ENCODE data around the gene SUMO4. TPM values are rescaled to one million over a fixed set of nuclear protein-coding genes. Genes with fewer than 3 reads are reported as not detected.

SUMO4 gene
- polyA plus RNA-seq, 10 donors, result 0.21 to 1.7 (median 0.43) TPM

DNA sequence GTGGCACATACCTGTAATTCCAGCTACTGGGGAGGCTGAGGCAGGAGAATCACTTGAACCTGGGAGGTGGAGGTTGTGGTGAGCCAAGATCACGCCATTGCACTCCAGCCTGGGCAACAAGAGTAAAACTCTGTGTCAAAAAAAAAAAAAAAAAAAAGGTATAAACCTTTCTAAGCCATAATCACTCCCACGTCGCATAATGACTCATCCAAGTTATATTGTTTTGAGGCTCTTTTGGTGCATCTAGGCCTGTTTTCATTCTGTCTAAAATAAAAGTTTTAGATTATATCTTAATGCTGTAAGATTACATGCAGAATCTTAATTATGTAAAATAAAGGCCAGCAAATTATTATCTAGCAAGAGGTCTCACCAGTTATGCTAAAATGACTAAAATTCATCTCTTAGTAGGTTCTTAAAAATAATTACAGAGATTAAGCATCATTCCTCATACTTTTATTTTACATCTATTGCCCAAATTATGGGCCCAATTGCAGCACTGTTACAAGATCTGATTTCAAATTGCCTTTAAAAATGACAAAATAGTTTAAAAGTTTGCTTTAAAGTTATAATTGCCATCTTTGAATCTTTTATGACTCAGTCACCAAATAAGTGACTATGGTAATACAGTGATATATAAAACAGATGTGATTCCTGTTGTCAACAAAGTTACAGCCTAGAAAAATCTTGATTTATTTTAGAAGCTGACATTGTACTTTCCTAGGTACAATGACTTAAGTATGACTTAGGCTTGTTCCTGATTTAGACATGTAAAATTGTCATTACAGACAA is 10.4 kb upstream of the SUMO4 start:
- no peak for DNase-seq

DNA sequence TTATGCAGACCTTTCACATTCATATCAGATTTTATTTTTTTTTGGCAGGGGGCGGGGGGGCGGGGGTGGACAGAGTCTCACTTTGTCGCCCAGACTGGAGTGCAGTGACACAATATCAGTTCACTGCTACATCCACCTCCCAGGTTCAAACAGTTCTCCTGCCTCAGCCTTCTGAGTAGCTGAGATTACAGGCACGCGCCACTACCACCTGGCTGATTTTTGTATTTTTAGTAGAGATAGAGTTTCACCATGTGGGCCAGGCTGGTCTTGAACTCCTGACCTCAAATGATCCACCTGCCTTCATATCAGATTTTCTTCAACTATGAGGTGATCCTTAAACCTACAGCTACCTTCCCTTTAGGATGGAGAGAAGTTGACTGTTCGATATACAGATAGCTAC is 8.0 kb upstream of the SUMO4 start:
- no peak for DNase-seq

DNA sequence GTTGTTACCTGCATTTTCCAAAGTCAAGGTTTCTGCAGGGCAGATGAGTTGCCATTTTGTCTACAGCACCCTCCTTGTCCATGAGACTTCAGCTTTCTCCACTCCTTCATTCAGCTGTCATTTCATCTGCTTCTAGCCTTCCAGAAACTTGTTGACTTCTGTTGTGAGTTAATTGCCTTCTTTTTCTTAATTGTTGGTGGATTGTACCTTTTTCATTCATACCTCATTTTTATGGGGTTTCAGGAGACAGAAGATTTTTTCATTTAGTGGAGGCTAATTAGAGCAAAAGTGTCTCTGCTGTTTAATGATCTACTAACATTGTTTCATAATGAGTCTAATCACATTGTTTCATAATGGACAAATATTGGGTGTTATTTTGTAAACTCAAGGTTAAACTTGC is 7.5 kb upstream of the SUMO4 start:
- no peak for DNase-seq

DNA sequence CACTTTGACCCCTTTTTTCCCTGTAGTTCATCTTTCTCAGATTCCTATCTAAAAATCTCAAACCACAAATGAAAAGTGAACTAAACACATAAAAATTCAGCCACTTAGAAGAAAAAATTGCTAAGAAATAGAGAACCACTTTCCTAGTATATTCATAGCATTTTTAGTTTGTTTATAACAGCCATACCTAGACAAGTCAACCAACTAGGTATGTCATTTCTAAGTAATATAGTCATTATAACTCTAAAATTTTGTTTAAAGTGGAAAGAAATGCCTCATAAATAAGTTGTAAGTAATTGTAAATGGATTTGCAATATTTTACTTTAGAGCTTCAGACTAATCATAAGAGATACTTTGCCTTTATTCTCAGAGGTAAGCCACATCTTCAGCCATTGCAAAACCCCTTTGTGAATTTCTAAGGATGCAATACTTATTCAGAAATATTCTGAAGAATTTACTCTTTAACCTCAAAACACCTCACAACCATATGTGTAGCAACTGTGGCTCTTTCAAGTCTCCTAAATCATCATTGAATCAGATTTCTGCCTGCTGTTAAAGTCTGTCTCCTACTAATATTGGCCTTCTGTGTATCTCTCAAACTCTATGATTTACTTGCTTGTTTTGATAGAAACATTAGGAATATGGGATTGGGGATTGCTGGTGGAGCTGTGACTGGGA is 6.9 kb upstream of the SUMO4 start:
- DNase-seq, result no peak

DNA sequence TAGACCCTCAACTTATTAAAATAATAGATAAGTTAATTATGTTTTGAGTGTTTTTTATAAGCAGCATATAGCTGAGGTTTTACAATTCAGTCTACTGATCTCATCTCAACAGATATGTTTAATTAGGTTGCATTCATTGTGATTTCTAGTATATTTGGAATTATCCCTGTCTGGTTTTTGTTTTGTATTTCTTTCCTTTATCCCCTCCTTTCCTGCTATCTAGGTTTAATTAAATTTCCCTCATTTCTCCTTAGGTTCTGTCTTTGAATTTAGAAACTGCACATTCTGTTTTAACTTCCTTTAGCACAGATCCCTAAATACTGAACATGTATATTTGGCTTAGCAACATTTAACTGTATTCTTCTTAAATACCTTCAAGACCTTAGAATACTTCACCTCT is 4.9 kb upstream of the SUMO4 start:
- no peak for DNase-seq

DNA sequence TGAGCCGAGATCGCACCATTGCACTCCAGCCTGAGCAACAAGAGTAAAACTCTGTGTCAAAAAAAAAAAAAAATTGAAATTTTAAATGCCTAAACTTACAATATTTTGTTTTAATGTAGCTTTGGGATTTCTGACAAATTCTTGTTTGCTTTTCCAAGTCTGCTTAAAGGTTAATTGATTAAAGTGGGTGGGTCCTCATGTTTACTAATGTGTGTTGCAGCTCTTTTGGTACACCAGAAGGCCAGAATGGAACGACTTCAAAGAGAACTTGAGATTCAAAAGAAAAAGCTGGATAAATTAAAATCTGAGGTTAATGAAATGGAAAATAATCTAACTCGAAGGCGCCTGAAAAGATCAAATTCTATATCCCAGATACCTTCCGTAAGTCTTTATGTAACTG is 2.7 kb upstream of the SUMO4 start:
- DNase-seq, result no peak

DNA sequence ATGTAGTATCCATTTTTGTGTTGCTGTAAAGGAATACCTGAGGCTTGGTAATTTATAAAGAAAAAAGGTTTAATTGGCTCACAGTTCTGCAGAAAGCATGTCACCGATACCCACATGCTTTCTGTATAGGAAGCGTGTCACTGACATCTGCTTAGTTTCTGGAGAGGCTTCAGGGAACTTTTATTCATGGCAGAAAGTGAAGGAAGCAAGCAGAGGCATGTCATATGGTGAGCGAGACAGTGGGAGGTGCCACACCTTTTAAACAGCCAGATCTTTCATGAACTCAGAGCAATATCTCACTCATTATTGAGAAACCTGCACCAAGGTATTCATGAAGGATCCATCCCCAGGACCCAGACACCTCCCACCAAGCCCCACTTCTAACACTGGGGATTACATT is 3.5 kb downstream of the SUMO4 start:
- DNase-seq, result no peak

DNA sequence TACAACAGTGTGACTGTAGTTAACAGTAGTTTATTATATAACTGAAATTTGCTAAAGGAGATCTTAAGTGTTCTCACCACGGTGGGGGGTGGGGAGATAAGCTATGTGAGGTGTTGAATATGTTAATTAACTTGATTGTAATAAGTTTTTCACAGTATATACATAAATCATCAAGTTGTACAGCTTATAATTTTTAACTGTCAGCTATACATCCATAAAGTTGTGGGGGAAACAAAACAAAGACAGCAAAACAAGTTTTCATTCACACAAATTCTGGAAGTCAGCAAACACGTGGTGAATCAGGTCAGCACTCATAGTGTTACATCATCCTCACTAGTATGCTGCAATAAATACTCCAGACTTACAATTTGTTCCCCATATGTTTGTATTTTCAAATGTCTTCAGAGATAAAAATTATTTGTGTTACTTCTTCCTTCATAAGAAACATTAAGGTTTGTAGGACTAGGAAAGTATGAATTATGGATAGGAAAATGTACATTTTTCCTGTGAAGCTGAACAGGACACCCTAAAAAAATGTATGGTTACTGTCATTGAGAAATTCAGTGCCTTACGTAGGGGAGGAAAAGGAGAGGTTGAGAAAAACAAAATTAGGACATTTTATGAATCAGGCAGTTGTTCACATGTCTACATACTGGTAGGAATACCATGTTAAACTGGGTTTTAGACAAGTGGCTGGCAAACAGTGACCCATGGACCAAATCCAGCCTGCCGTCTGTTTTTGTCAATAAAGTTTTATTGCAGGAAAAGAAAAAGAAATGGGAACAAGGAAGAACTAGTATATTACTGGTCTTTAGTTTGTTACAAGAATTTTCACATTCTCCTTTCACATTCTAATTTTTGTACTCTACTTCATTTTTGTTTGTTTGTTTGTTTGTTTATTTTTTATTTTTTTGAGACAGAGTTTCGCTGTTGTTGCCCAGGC is 6.0 kb downstream of the SUMO4 start:
- DNase-seq, result no peak

DNA sequence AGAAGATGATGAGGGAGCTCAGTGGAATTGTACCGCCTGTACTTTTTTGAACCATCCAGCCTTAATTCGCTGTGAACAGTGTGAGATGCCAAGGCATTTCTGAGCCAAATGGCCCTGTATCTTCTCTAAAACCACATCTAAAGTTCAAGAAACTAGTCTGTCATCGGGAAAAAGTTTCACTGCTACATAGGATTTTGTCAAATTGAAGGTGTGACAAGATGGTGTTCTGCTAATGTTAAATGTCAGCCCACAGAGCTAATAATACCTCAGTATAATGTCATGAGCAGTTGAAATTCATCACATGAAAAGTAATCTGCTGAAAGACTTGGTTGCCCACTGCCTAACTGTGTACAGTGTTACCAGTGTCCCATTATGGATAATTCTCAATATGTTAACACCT is 9.6 kb downstream of the SUMO4 start:
- DNase-seq, result no peak

DNA sequence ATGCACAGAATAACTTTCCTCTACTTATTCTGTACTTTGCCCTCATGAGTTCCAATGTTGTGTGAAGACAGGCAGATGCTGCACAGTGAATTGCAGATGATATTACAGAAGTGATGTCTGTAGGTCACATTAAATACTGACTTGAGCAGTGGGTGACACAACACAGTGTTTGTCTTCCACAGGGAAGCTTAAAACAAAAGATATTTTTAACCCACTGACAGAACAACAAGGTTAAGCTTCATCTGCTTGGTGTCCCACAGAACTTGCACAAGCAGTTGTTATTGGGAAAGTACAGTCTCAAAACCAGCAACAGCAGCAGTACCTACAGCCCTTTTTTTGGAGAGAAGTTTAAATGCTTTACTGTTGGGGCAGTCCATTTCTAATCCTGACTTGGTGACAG is 10.5 kb downstream of the SUMO4 start:
- no peak for DNase-seq

DNA sequence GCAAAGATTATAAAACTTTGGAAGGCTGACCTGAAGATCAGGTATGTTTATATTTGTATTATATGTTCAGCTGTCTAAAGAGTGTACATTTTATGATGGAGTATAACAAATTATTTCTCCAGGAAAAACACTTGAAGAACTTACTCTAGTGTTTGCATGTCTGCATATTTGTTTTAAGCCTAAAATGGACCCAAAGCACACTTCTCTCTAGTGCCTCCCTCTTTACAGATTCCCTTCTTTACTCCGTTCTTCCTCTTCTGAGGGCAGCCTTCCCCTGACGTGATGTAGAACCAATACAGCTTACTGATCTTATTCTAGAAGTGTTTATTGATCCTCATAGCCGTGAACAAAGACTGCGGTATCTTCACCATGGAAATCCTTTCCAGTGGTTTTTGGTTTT is 13.9 kb downstream of the SUMO4 start:
- DNase-seq, result no peak

DNA sequence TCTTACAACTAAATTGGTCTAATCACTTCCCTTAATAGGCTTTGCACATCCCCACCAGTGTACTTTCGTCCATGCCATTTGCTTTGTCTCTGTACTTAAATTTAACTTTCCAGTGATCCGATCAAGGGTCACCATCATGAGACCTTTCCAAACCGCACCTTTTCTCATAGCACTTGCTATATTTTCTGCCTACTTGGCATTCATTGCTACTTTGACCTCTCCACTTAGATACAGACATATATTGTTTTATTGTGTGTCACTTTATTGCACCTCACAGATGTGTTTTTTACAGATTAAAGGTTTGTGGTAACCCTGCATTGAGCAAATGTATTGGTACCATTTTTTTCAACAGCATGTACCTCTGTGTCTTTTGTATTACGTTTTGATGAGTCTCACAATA is 14.8 kb downstream of the SUMO4 start:
- DNase-seq, result no peak

DNA sequence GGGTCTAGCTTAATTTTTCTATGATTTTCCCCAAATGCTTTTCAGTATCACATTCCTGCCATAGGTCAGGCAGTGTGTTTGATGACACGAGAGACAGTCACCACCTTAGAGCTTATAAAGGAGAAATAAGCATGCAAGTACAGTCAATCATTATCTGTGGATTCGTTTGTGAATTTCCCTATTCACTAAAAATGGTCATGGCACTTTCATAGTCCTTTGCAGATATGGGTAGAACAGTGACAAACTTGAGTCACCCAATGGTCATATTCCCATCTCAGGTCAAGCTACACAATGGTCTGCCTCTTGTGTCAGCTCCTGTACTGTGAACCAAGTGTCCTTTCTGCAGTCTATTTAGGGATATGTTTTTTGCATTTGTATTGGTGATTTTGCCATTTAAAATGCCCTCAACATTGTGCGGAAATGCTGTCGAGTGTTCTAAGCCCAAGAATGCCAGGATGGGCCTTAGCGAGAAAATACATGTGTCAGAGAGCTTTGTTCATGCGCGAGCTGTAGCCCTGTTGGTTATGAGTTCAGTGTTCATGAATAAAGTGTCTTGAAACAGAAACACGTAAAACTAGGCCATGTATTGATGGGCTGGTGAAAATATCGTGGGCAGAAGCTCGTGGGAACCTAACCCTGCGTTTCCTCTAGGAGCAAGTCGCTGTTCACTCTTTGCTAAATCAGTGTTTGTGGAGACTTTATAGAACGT is 19.8 kb downstream of the SUMO4 start:
- DNase-seq, result no peak

DNA sequence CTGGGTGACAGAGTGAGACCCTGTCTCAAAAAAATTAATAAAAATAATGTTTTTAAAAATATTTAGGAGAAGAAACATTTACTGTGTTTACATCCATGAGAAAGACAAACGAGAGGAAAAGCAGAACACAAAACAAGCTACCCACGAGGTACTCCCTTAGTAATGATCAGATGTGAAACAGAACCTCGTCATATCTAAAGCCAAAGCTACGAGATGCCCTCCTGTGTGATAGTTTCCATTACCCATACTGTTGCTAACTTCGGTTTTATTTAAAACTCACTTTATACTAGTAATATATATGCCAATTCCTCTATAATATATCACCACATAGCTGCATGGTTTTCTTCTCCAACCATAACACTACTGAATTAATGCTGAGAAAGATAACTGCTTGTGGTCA is 21.1 kb downstream of the SUMO4 start:
- DNase-seq, result no peak

DNA sequence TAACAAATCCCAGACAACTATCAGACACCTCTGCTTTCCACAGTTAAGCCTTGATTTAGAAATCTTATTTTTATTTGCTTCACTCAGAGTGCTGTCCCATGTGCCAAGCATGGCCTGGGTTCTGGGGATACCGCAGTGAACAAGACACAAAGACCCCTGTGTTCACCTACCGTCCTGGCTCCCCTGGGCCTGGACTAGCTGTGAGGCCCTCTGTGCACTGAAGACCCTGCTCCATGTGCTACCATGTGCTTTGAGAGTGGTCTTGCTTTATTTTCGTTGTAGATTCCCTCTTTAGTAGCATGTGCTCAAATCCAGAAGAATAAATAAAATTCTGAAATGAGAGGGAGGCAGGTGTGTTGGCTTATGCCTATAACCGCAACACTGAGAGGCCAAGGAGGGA is 22.5 kb downstream of the SUMO4 start:
- no peak for DNase-seq

DNA sequence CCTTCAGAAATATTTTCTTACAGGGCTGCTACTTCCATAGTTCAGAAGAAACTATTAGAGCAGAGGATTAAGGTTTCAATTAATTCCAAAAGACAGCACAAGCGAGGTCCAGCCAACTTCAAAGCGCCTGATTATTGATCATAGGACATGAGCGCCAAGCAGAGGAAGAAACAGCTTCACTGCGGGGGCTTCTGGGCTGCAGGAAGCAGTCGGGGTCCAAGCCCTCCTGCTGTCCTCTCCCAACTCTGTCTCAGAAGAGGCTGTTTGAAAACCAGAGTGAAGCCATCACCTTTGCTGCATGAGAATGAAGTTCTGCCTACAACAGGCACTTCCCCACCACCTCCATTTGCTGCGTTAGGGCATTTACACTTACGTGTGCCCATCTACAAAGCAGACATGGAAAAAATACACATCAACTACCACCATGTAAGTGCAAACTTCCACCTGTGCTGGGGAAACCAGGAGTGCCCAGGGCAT is 23.9 kb downstream of the SUMO4 start:
- DNase-seq, result no peak

DNA sequence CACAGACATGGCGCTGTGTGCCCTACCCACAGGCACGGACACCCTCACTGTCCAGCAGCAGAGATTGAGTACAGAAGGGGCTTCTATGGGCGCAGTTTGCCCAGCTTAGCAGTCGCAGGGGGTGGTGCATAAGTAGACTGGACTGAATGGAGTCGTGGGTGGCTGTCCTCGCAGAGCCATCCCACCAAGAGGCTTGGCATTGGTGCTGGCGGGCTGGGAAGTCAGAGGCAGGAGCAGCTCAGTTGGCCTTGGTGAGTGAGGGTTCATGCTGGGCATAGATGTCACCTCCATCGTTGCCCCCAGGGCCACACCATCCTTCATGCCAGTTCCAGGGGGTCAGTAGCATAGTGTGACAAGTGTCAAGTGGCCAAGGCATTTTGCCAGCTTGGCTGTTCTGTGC is 25.2 kb downstream of the SUMO4 start:
- no peak for DNase-seq

DNA sequence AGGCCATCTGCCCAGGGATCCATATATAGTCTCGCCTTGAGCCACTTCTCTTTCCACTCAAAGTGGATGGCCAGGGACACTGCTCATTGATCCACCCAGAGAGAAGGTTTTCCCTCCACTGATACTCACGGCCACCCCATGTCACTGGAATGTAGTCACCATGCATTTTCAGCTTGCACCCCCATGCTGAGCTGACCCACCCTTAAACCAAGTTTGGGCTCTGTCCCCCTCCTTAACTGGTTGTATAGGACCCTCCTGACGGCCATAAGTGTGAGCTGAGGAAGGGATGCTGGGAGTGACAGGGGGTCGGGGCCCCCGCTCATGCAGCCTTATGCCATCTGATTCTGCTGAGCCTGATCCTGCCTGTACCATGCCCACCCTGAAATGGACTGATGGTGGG is 25.7 kb downstream of the SUMO4 start:
- no peak for DNase-seq

DNA sequence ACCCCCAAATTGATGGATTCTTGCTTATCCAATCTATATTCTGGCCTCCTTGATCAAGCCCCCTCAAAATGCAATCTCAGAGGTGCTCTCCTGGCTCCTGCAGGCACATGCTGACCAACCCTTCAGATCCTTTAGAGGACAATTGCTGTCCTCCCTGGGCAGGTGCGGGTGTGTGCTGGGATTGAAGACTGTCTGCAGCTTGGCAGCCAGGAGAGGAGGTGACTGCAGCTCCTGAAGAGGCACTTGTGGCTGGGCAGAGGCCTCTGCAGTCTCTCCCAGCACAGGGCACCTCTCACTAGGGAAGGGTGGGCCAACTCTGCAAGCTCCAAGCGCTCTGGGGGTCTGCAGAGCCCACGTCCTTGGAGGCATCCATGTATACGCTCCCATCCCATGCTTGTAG is 28.5 kb downstream of the SUMO4 start:
- no peak for DNase-seq

DNA sequence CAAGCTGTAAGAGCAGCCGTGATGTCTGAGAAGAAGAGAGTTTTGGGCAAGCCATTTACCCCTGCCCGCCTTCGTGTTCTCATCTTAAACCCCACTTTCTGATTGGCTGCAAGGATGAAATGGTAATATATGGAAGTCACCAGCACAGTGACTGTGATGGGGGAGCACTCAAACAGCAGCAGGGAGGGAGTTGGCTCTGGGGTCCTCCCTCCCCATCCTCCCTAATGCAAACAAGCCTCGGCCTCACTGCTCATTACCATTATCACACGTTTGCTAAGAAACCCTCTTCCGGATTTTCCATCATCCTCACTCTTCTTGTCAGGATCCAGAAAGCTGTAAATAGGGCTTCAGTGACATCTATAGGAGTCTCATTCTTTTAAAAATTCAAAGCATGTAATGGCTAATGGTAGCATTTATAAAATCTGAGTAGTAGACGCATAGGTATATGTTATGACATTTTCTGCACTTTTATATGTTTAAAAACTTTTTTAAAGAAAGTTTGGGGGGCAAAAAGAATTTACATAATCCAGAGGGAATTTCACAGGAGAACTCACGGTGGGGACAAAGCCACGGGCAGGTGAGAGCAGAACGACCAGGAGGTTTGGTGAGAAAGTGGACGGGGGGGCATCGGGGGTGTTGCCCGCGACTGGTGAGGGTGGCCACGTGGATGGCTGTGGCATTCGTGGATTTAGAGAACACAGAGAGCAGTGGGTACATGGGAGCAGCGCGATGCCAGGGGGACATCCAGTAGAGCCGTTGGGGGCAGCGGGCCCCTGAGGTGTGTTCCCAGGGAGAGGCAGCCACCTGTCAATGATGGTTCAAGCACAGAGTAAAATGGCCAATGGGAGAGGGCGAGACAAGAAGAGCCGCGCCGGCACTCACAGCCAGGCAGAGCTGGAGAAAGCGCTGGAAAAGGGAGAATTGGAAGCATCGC is 29.6 kb downstream of the SUMO4 start:
- DNase-seq, result no peak

All from muscle of back (tissue), 11 donors.